GM12875 (cell line): ENCODE measurements around the gene ANKRD24.
"Not testable (repeated sequence)": the region's sequence is repeated elsewhere in the genome, so short reads cannot be mapped to it uniquely, and the experiment has no call there.

Experiments
- H3K4me3 ChIP-seq: one replicate; pipeline ENCODE4 v1.5.1; 2011; ENCODE audit warnings: low read depth, low read length, control low read depth
- TF ChIP-seq, protein P1 (sequence below): IDR thresholded peaks from 2 replicates; pipeline ENCODE4 v1.5.1; 2011; ENCODE audit warnings: low read depth, mild to moderate bottlenecking, control low read depth, inconsistent platforms, low read length, moderate library complexity, borderline replicate concordance; ENCODE audit not compliant: insufficient read depth

Gene ANKRD24

DNA sequence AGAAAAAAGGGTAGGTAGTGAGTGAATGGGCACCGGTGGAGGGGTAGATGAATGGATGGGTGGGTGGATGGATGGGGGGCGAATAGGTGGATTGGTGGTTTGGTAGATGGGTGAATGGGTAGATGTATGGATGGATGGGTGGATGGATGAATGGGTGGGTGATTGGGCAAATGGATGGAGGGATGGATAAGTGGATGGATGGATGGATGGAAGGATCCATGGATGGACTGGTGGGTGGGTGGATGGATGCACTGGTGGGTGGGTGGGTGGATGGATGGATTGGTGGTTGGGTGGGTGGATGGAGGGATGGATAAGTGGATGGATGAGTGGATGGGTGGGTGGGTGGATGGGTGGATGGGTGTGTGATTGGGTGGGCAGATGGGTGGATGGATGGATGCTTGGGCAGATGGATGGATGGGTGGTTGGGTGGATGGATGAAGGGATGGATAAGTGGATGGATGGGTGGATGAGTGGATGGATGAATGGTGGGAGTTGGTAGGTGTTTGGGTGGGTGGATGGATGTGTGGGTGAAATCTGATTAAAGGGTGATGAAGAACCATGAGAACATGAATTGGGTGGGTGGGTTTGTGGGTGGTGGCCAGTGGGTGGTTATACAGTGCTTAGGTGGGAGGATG lies 2.3 kb downstream of the ANKRD24 start:
- TF ChIP-seq, protein P1, sequence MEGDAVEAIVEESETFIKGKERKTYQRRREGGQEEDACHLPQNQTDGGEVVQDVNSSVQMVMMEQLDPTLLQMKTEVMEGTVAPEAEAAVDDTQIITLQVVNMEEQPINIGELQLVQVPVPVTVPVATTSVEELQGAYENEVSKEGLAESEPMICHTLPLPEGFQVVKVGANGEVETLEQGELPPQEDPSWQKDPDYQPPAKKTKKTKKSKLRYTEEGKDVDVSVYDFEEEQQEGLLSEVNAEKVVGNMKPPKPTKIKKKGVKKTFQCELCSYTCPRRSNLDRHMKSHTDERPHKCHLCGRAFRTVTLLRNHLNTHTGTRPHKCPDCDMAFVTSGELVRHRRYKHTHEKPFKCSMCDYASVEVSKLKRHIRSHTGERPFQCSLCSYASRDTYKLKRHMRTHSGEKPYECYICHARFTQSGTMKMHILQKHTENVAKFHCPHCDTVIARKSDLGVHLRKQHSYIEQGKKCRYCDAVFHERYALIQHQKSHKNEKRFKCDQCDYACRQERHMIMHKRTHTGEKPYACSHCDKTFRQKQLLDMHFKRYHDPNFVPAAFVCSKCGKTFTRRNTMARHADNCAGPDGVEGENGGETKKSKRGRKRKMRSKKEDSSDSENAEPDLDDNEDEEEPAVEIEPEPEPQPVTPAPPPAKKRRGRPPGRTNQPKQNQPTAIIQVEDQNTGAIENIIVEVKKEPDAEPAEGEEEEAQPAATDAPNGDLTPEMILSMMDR: no peak
- no peak overlapping the region for H3K4me3 ChIP-seq

DNA sequence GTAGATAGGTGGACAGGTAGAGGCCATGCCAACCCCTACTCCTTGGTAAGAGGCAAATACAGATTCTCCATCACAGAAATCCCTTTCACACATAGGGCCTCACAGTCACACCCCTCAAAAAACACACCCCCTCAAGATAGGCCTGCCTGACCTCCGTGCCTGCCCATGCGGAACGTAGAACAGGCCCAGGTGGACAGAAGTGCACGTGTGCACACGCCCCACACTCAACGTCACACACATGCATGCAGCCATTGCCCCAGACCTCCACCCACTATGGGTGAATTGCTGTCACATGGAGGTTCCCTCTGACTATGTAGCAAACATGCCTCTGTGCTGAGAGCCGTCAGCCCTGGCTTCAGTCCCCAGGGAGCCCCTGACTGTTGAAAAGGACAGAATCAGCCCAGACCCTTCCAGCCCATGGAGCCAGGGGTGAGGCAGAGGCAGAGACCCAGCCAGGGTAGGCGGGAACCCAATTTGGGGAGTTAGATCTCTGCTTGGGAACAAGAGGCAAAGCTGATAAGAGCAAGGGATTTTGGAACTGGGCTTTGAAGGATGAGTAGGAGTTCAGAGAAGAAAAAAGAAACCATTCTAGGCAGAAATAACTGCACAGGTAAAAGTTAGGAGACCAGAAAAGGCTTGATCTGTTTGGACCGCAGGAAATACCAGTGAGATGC lies 3.1 kb downstream of the ANKRD24 start:
- no peak overlapping the region for H3K4me3 ChIP-seq
- TF ChIP-seq, protein P1: no peak

DNA sequence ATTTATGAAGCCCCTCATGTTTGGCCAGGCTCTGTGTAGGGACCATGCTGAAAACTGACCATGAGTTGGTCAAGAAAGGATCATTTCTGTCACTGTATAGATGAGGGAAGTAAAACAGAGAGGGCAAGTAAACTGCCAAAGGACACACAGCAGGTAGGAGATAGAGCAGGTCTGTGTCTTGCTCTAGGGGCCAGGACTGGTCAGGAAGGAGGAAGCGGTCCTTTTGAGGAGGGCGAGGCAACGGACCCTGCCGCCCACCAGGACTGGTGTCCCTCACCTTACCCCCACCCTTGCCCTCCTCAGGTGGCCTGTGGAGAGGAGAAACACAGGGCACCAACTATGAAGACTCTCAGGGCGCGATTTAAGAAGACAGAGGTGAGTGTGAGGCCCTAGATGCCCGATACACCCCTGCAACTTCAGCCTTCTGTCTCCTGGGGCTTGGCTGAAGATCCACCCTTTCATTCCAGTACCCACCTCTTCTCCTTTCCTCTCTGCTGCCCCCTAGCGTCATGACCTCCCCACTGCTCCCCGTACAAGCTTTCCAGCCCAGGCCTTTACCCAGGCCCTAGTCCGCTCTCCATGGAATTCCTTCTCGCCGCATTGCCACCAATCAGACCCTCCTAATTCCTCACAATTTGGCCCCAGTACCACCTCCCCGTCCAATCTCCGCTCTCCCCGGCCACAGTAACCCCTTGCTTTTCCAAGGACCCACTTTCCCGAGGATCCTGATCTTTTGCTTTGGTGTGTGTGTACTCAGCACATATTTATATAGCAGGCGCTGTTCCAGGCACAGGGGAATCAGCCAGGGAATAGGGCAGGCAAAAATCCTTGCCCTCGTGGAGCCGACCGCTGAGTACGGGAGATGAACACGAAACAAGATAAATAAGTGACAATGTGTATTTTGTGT lies 3.9 kb downstream of the ANKRD24 start:
- no peak overlapping the region for H3K4me3 ChIP-seq
- TF ChIP-seq, protein P1: peak; percentile 93

DNA sequence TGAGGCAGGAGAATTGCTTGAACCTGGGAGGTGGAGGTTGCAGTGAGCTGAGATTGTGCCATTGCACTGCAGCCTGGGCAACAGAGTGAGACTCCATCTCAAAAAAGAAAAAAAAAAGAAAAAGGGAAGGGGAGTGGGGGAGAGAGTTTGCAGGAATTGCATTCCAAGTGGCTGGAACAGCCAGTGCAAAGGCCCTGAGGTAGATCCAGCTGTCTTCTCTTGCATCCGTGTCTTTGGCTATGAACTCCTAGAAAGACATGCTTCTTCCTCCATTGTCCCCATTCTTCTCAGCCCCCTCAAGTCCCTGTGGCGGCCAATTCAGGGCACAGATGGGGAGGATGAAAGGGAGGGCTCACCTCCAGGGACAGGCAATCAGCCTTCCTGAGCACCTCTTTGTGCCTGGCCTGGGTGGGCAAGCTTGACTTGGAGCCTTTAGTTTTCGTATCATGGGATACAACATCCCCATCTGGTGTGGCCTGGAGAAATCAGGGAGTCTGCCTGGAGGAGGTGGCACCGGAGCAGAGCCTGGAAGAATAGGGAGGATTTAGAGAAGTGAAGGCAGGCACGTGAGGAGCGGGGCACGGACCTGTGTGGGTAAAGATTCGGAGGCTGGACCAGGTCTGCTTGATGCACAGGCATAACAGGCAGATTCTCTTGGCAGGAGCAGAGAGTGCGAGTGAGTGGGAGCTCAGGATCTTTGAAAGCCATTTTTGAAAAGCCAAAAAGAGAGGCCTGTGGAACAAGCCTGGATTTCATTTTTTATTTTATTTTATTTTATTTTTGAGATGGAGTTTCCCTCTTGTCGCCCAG lies 5.0 kb downstream of the ANKRD24 start:
- H3K4me3 ChIP-seq: no peak overlapping the region
- TF ChIP-seq, protein P1: no peak

DNA sequence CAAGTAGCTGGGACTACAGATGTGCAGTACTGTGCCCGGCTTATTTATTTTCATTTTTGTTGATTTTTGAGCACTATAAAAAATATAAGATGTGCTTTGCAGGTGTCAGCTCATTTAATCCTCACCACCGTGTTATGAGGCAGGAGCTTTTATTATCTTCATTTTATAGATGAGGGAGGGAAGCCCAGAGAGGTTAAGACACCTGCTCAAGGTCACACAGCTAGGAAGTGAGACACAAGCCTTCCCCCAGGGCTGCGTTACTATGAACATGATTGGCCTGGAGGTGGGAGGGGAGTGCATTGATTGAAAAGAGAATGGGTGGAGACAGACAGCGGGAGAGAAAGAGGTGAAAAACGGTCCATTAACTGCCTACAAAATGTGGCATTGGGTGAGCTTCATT lies 7.2 kb downstream of the ANKRD24 start:
- H3K4me3 ChIP-seq: no peak overlapping the region
- TF ChIP-seq, protein P1: no peak

- not testable (repeated sequence) for H3K4me3 ChIP-seq
These were observed 10.0 kb downstream of the ANKRD24 start for GRCh38 chr19:4192537-4192936.

- TF ChIP-seq, protein P1: no peak
- H3K4me3 ChIP-seq: no peak overlapping the region
These were observed 11.9 kb downstream of the ANKRD24 start for GRCh38 chr19:4194353-4194752.
